Glomerular visceral epithelial cell (primary cell): ENCODE results near the gene SPATS2L.

Experiments
- DNase-seq: peaks from one replicate; pipeline ENCODE4 v3.0.0-alpha.2; 2016; ENCODE audit errors: extremely low spot score

Gene SPATS2L

GRCh38 chr2:200443916-200444315, 137.4 kb downstream of the SPATS2L start:
- no peak for DNase-seq

- no peak for DNase-seq
Measured at GRCh38 chr2:200444530-200444929, 138.0 kb downstream of the SPATS2L start.

DNA sequence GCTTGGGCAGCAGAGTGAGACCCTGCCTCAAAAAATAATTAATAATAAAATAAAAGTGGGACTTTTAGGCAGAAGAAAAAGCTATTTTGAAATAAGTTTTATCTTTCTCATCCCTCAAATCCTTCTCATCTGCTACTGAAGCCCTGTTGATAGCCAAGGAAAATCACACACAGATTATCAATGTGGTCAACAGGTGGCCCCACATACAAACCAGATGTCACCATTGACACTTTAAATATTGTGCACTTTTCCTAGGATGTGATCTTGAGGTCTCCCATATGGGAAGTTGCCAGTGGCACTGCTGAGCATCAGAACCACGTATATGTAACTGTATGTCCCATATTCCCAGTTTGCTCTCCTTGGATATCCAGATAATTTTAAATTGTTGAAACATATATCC, 138.8 kb downstream of the SPATS2L start:
- DNase-seq = no peak

DNA sequence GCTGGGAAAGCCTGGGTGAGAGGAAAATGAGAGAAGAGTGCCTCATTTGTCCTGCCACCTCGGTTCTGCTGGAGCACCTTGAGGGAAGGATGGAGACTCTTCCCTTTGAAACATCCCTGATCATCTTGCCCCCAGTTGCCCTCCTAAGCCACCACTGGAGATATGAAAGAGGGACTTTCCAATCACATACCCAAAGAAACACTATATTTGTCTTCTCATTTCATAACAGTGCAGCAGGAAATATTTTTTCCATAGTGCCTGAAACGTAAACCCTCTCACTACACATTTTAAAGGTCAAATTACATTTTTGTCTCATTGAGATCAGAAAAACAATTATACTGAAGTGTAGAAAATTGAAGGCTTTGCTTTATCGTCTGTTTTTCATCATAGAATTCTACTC, 140.1 kb downstream of the SPATS2L start:
- no peak for DNase-seq

DNA sequence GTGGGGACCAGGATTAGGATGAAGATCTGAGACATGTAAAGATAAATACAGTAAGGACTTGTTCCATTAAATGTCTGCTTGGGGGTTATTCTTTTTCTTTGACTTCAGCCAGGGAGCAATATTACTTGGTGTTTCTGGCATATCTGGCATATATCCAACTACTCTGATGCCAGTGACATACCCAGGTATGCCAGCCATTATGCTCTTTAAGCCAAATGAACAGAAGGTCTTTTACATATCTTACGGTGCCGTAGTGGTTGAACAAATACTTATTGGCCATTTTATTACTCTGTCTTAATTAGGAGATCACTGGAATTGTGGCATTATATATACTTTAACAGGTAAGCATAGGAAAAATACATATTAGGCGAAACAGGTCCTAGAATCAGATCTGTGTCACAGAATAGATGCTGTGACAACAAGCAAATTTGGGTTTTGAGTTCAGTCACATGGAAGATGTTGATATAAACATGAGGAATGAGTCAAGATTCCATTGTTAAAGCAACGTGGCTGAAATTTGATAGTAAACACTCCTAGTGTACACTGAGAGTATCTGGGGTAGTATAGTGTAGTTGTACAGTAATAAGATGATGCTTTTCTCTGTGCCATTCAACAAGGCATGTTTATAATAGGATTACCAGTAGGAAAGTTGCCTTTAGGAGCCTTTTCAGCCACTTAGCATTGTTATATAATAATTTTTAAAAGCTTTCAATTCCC, 140.8 kb downstream of the SPATS2L start:
- DNase-seq = no peak

- DNase-seq = no peak
Measured at GRCh38 chr2:200448455-200448854, 142.0 kb downstream of the SPATS2L start.

GRCh38 chr2:200449149-200449548, 142.7 kb downstream of the SPATS2L start:
- no peak for DNase-seq

DNA sequence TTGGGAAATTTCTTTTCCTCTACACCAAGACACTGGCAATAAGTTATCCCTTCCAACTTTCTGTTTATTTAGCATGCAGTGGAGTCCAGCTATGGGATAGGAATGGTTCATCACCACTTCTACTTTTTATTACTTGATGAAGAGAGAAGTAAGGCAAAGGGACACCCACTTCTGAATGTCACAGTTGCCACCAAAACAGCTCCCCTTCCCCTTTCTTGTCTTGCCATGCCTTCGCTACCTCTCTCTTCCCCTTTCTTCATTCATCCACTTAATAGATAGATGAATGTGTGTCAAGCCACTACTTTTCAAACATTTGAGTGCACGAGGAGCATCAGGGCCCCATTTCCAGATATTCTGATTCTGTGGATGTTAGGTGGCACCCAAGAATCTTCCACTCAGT, 143.8 kb downstream of the SPATS2L start:
- DNase-seq = no peak

DNA sequence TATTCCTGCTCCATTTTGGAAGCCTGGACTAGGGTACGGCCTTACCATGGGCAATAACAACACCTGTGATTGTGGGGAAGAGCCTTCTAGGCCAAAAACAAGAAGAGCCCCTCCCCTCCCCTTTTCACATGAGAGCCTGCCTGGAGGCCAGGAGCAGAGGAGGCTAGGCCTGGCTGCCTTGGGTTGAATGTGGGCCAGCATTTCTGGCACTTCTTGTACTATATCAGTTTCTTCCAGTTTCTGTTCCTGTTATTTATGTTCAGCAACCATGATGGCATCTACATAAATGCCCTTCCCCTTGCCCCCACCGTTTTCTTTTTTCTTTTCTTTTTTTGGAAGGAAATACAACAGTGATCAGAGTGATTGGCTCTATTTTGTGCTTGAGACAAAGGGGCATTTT, 145.0 kb downstream of the SPATS2L start:
- DNase-seq = no peak

GRCh38 chr2:200452377-200452776, 145.9 kb downstream of the SPATS2L start:
- no peak for DNase-seq

- DNase-seq = no peak
Measured at GRCh38 chr2:200453142-200453852, 146.8 kb downstream of the SPATS2L start.

DNA sequence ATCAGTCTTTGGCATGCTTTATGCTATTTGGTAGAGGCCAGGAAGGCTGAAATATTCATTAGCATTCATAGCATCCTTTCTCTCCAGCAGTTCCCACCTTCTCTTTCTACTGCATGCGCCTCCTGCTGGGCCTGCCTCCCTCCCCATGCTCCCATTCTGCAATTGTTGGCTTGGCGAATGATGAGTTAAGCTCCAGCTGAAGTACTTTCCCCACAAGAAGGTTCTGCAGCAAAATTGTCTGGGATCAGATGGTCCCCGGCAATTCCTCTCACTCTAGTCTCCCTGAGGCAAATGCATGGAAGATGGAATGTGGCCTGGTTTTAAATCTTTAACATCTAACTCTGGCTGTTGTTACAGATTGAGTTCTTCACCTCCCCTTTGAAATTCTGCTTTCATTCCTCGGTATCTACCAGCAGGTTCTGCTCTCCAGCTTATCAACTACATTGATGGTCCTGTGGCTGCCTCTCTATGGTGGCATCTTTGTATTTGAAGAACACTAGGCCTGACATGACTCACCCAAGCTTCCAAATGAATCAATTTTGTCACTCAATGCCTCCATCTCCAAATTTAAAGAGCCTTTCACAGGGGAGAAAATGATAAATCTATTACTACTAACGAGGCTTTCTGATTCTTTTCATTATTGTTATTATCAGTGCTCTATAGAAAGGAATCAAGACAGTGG, 147.5 kb downstream of the SPATS2L start:
- DNase-seq = no peak

DNA sequence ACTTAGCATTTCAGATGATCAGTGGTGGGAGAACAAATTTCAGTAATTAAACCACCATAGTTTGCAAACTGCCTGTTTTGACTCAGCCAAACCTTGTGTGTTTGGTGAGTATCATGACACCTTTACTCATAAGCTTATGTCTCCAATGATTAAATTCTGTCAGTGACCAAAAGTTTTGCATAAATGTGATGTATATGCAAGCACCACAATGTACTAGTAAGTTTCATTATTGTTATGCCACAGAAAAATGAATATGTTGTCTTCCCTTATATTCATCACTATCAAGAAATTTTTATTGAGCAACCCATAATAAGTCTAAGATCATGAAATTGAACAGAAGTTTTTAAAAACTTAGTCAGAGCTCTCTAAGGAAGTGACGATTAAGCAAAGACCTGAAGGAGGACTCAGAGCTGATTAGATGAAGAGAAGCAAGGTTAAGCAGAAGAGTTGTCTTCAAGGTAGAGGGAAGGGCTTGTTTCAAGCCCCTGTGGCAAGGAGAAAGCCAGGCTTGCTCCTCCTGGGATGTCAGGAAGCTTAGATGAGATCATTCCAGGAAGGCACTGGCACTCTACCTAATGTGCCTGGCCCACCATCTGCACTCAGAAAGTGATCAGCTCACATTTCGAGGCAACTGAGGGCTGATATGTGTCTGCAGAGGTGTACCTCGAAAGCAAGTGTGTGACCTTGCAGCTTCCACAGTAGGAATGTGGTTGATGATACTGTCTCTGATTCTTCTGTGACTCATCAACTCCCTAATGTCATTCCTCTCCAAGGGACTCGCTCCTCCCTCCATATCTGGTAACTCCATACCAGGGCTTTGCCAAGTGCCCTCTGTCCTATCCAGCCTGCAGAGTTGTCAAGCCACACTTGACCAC, 148.7 kb downstream of the SPATS2L start:
- DNase-seq = peak; percentile 78

DNA sequence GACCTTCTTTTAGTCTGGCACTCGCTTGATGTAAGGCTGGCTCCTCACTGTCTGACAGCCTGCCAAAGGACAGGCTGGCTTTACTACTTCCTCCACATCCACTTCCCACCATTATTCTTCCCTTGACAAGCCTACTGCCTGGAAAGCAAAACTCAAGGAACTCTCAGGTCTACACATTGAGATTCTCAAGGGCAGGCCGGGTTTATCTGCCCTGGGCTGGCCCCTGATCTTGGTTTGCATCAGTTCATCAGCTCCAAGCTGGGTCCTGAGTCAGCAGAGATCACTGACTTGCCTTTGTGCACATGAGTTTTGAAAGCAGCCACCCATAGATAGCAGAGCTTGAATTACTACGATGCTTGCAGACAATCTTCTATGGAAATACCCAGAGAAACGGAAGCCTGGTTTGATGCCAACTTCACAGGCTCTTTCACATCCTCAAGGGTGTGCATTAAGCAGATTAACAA, 149.5 kb downstream of the SPATS2L start:
- peak; percentile 56 for DNase-seq

DNA sequence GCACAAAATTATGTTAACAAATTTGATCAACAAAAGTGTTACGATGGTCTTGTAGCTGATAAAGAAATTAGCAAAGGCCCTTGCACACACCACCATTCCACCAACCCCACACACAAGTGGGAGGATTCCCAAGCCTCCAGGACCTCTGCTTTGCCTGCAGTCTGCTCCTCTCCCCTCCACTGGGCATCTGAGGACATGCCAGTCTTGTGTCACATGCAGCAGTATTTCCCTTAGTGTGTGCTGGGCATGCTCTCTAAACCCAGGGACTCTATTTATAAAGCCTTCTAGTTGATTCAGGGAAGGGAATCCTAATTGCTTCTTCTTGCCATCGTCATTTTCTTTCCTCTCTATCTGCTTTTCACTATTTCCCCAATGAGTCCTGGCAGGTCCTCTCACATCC, 150.1 kb downstream of the SPATS2L start:
- DNase-seq = no peak

DNA sequence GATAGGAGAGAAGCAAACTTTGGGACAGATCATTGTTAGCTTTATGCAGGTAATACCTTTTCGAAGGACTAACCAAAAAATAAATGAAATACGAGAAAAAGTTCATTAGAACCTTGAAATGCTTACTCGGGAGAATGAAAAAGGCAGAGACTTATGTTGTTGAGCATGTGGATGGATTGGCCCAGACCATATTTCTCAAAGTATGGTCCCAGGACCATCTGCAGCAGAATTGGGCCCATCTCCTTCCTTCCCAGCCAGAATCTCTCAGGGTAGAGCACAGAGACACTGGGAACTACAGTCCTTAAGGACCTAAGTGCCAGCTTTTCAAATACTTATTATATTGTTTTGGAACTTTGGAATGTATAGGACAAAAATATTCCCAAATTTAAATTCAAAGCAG, 152.6 kb downstream of the SPATS2L start:
- DNase-seq = no peak

GRCh38 chr2:200461846-200462710, 155.6 kb downstream of the SPATS2L start:
- no peak for DNase-seq

GRCh38 chr2:200463452-200463851, 157.0 kb downstream of the SPATS2L start:
- DNase-seq = no peak

DNA sequence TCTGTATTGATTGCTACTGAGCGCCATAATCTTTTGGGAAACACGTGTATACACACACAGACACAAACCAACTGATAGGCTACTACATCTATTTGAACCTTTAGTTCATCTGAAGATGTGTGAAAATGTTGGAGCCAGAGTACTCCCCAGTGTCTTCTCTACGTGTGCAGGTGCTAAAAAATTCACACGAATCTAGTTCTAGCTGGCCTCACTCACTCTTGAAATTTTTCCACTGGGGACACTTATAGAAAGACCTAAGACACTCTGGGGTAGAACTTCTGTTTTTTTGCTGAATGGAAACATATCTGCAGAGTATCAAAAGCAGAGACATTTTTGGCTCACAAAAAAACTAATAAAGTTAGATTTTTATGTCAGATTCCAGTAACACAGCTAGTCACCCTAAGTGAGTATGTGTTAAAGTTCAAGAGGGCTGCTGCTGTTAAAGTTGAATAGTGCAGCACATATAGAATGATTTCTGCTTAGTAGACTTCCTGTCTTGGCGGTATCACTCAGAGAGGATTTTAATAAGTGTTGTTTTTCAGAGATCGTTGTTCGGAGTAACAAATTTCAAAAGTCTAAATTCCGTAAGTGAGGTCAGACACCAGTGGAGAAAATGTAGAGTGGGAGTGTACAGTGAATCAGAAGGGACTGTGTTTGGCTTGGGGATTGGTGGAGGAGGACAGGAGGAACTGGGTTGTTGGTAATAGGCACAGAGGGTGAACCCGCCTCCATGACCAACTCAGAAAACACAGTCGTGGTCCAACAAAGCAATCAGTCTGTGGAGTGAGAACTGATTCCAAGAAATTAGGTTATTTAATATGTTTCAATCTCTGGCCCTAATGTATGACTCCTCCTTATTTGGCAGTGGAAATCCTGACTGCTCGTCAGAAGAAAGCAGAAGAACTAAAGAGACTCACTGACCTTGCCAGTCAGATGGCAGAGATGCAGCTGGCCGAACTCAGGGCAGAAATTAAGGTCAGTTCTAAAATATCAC, 160.2 kb downstream of the SPATS2L start:
- no peak for DNase-seq
